IPS DF 19.7 (cell line): ENCODE data around the gene GALNT18.

Source experiments
- DNase-seq: peaks from one replicate; pipeline ENCODE4 v3.0.0-alpha.2; 2013; ENCODE audit warnings: low read depth, low spot score

GALNT18 gene

DNA sequence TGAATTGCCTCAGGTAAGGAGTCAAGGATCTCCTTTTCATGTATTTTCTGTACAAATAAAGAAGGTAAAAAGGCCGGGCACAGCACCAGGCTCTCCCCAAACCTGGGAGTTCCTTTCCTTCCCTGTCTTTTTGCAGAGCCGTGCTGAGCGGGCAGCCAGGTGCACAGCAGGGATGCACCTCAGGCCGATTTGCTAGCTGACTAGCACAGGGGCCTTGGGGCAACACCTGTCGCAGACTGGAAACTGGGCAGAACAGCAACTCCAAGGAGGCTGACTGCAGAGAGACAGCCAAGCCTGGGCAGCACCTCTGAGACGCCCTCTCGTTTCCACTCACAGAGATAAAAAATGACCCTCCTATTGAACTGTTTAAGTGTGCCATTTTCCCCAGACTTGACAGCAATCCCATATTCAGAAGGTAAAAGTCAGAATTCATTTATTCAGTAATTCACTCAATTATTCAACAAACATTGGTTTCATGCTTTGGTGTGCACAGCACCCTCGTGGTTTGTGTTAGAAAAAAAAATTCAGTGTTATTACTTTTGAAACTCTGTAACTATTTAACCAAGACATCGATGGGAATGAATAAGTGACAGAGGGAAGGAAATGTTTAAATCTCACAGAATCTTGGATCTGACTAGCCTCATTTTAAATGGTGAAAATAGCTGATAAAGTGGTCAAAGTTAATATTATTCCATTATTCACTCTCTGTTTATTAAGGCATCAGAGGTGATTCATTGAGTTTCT lies 120.9 kb downstream of the GALNT18 start:
- no peak for DNase-seq

DNA sequence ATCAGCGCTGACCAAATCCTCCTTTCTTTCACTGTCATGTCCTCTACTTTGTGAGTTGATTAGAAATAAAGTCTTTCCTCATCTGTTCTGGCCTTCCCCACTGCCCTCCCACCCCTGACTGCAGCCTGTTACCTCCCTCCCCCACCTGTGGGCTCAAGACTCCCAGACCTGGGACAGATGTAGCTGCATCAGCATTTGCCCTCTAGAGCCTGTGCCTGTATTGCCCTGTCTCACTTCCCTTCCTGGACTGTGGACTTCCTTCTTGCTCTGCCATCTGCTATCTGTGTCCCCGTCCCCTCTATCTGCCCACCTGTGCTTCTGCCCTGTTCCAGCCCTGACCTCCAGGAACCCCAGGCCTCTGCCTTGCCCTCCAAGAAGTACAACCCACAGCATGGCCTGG lies 122.5 kb downstream of the GALNT18 start:
- DNase-seq: no peak

DNA sequence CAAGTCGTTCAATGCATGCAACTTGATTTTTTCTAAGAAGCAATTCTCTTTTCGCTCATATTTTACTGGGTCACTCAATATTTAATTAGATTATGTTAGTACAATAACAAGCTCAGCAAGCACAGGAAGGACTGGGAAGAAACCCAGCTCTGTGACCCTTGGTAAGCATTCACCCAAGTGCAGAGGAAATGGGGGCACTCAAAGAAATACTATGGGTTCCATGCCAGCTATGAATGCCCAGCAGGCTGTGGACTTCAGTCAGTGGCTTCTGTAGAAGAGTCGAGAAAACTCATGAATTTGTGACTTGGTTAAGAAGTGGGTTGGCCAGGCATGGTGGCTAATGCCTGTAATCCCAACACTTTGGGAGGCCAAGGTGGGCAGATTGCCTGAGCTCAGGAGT lies 123.6 kb downstream of the GALNT18 start:
- DNase-seq: no peak

DNA sequence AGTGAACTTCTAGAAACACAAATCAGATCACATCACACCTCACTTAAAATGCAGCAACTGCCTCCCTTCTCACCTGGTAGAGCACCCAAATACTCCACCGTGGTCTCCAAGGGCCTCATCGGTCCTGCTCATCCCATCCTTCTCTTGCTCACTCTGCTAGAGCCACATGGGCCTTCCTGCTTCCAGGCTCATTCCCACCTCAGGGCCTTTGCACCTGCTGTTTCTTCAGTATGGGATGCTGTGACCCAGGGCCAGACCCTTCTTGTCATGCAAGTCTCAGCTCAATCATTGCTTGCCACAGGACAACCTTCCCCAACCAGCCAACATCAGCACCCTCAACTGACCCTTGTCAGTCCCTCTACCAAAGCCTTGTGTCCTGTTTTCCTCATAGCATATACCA lies 124.9 kb downstream of the GALNT18 start:
- no peak for DNase-seq

DNA sequence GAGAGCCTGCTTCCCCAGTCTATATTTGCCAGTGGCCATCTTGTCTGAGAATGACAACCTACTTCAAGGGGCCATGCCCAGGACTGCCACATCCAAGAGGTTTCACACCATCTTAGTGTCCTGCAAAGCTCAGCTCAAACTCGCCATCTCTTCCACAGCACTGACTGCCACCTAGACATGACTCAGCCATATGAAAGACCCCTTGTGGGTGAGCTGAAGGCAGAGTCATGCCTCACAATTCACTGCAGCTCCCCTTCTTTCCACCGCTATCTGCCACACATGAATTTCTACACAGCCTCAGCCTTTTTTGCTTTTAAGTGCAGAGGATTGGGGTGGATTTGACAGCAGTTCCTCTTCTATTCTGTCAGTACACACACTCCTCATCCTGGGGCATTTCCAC lies 127.5 kb downstream of the GALNT18 start:
- no peak for DNase-seq

DNA sequence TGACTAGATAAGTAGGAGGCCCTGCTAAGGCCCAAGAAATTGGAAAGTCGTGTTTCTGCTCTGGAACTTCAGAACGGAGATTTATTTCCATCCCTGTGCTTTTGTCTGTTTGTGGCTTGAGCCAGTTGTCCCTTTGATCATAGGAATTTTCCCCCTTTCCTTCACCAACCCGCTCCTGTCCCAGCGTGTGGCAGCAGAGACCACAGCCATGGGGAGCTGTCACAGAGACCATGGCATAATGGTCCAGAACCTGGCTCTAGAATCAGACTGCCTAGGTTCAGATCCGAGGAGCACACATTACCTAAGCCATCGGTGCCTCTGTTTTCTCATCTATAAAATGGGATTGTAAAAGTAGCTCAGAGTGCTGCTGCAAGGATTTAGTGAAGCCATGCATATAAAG lies 128.1 kb downstream of the GALNT18 start:
- no peak for DNase-seq

DNA sequence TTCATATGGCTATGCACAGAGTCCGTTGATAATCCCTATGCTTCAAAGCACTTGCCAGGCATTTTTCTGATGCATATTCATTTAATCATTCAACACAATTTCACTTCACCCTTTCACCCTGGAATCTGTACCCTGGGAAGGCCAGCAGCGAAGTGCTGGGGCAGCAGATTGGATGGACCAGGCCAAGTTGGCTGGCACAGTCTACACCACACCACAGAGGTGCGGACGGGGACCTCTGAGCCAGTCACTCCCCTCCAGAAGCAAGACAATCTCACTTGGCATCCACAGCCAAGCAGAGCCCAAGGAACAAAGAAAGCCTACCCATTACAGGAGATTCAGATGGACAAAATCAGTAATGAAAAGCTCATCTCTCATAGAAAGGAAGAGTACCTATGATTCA lies 130.2 kb downstream of the GALNT18 start:
- no peak for DNase-seq

DNA sequence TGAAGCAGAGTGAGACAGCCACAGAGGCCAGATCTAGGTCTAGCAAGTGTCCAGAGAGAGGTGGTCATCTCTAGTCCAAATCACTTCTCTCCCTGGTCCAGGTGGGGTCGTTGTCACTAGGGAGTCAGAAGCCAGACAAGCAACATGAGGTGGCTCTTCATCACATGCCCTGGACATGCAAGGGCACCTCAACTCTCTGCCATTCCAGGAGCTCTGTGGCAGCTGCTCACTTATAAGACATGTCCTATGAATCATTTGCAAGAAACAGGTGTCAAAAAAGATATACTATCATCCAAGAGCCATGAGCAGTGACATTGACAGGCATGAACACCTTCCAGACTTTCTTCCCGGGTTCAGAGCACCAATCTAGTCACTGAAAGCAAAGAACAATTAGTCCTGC lies 130.8 kb downstream of the GALNT18 start:
- DNase-seq: no peak

DNA sequence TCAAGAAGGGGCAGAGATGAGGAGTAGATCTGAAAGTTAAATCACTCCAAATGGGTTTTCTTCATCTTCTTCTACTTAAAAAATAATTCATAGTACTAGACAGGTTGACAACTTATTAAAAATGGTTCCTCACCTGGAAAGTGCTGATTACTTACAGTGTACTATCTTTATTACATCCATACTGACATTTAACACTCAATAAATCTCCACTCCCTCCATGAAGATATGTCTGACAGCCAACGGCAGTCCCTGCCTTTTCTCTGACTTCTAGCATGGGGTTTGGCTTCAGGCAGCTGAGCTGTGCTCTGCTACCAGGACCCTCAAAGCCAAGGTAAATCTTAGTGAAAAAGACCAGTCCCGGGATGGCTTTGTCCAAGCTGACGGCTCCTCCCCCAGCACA lies 135.4 kb downstream of the GALNT18 start:
- DNase-seq: no peak

DNA sequence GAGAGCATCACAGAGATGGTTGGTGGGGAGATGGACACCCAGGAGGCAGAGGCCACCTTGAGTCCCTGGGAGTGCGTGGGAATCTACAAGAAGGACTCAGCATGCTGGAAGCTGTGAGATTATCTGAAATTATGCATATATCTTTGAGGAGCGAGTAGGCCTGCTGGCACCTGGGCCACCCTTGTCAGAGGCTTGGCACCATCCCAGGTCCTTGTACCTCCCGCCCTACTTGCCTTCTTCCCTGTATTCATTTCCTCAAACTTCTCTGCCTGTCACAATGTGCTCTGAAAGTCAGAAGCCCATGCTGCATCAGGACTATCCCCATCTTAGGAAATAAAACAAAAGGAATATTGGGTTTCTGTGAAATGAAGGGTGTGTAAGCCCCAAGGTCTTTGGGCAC lies 135.8 kb downstream of the GALNT18 start:
- DNase-seq: no peak

DNA sequence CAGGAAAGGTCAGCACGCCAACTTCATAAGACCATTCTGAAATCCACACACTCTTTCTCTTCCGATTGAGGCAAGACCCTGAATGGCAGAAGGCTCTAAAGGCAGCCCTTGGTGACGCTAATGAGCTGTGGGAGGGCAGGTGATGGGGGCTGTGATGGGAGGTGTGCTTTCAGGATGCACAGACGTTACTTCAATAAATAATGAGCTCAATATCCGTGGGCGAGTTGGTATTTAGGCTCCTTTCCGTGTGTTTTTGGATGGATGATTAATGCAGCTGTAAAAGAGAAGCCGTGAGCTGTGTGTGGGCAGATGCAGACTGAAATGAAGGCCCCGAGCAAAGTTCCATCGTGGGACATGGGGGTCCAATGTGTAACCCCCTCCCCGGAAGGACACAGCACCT lies 138.2 kb downstream of the GALNT18 start:
- DNase-seq: no peak

DNA sequence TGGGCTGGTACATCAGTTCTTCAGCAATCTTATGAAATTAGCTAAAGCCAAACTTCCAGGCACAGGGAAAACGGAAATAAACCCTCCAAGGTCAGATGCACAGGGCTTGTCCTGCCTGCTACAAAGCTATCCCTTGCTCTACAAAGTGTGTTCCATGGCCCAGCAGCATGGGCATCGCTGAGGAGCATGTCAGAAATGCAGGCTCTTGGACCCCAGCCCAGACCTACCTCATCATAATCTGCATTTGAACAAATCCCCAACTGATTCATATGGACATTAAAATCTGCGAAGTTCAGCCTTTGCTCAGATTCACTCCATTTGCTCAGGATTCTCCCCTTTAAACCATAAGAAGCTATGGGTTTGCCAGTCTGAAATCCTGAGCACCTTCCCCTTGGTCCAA lies 139.1 kb downstream of the GALNT18 start:
- DNase-seq: no peak

DNA sequence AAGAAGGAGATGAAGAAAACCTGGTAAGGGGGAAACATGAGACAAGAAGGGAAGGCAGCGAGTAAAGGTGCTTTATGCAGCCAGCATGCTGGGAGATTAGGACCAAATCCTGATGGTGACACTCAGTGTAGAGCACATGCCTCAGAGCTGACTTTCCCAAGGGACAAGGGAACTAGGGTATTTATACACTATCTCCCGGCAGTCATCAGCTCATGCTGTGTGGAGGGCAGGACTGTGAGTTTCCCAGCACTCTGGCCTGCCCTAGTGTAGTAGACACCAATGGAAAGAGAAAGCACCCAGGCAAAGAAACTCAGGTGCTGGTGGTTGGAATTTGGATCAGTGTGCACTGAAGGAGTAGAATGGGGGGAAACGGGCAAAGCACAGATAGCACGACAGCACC lies 140.4 kb downstream of the GALNT18 start:
- no peak for DNase-seq

DNA sequence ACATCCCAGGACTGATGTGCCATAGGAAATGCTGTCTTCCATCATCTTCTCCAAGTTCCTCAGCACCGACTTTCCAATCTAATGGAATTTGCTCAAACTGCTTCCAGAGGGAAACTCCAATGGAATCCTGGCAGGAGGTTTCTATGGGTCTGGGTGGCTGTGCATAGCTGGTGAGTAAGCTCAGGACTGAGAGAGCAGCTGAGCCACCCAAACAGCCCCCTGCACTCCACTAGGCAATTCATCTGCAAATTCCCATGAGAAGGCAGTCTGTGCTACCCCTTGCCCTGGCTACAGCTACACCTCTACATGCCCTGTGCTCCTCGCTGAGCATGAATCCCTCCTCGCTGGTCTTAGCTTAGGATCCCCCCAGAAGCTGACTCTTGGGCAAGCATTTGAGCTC lies 140.8 kb downstream of the GALNT18 start:
- no peak for DNase-seq

DNA sequence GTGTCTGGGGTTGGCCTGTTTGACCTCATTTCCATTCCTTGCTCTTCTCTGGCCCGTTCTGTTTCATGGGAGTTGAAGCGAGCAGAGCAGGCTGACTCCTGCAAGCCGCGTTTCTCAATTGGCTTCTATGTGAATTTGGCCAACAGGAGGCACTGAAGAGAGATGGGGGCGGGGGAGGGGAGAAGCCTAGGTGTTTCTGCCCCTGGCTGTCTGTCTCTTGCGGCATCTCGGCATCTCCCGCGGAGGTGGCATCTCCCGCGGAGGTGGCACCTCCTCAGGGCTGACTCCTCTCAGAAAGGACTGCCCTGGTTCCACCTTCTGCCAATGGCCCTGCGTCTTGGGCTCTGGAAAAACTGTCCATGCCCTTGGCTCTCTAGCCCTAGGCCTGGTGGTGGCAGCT lies 143.1 kb downstream of the GALNT18 start:
- peak; percentile 15 for DNase-seq

DNA sequence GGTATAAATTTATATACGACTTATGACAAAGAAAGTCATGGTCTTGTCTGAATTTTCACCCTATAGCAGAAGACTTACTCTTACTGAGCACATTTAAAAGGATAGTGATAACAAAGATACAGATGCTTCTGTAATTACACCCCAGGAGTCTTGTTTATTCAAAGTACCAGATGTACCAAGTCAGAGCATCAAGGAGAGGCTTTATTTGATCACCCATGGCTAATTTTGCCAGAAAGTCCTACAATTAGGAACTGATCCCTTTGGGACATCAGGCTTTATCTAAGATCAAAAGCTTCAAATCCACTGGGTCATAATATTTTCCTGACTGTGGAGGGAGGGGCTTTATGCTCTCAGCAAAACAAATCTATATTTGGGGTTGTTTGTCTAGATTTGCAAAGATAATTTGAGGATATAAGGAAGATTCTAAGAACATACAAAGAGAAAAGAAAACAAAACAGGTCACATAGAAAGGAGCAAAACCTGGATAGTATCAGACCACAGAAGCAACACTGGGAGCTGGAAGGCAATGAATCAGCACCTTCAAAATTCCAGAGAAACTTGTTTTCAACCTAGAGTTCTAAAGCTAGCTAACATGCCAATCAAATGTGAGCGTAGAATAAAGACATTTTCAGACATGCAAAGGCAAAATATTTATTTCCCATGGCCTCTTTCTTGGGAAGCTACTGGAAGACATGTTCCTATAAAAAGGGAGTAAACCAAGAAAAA lies 143.9 kb downstream of the GALNT18 start:
- DNase-seq: no peak

DNA sequence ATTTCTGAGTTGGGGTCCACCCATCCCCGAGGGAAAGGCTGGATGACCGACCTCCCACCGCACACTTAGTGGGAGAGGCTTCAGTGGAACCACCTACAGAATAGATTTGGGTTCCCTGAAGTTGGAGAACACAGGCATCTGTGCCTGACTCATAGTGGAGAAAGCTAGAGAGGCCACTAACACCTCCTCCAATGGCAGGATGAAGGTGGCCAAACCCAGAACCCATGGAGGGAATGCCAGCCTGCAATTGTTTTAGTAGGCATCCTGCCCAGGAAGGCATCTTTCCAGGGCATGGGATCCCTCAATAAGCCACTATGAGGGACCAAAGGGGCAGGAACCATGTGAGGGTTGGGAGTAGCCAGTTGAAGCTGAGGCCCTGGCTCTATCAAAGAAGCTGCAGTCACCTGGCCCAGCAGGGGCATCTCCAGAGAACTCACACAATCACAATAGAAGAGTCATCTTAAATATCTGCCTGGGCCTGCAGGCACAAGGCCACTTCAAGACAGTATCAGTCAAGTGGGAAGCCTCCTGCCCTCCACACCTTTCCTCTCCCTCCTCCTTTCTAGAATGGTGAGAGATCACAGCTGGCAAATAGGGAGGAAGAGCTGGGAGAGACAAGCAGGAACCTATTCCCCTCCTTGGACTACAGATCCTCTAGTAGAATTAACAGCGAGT lies 144.7 kb downstream of the GALNT18 start:
- DNase-seq: no peak

DNA sequence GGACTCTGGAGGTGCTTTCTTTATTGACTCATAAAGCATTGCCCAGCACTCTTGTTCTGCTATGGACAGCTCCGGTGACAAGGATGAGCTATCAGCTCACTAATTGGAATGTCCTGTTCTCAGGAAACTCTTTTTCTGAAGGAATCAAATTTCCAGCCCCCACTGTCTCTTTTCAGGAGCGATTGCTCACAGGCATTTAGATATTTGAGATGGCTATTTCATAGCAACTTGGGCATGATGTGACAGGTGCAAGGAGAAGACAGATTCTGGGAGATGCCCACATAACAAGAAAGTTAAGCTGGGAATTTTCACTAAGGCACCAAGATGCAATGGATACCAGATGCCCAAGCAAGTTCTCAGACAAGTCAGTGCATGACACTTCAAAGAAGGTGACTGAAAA lies 145.3 kb downstream of the GALNT18 start:
- no peak for DNase-seq

DNA sequence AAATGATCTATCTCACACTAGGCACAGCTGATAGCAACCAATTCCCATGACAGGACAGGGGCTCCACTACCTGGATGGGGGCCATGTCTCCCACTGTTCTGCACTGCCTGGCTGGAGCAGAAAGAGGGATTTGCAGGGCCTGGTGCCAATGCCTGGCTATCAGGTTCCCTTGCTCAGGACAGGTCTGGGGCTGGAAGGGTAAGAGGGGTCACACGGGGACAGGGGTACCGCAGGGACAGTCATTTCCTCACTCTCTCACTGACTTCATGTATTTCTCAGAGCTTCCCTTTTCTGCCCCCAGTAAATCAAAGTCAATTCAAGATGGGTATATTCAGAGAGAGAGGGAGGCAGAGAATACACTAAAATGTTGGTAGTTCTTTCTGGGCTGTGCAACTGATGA lies 149.7 kb downstream of the GALNT18 start:
- DNase-seq: no peak

DNA sequence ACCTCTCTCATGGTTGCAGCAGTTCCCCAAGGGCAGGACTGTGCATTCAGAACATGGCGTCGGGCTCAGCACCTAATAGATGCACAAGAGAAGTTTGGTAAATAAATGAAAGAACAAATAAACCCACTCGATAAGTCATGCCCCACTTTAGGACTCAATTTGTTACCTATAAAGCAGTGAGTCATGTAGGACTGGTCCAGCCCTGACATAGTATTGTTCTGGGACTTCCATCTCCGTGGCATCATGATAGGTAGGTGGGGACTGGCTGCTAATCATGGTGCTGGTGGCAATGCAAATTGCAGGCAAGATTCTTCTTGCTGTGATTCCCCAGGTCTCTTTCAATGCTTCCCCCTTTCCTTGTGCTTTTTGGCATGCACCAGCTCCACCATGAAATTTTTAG lies 150.6 kb downstream of the GALNT18 start:
- DNase-seq: no peak

DNA sequence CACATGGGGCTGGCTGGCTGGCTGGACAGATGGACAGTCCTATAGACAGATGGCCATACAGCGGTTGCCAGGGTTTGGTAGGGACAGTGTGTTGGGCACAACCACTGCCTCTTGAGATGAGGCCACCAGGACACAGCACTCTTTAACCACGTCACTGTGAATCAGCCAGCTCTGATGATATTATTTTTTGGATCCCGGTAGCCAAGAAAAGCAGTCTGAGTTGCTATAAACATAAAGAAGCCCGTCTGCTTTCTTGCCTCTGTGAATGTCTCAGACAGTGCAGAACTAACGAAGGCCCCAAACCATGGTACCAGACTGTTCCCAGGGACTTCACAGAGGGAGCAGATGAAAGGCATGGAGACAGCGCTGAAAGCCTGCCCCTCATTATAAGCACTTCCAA lies 152.9 kb downstream of the GALNT18 start:
- no peak for DNase-seq

DNA sequence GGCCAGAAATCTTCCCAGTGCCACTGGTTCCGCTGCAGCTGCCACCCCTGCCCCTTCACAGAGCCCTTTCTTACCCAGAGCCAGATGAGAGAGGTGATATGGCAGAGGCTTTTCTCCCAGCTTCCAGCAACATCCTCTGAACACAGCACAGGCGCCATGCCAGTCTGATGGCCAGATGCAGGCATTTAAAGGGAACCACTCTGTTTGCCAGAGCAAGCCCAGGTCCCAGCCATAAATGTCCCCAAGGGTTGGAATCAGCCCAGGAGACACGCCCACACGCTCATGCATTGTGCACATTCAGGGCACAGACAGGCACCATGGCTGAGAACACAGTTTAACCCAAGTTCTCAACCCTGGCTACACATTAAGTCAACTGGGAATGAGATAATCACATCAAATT lies 154.5 kb downstream of the GALNT18 start:
- no peak for DNase-seq

DNA sequence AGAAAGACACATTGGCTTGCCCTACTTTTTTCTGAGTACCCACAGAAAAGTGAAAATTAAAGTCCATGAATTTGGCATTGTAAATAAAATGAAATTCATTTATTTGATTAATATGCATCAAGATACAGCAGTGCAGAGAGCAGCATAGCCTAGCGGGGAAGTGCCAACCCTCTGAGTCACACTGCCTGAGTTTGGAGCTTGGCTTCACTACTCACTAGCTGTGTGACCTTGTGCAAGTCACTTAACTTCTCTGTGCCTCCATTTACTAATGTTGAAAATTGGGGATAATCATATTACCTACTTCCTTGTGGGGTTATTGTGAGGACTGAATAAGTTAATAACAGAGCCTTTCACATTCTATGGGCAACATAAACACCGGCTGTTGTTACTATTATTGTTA lies 157.2 kb downstream of the GALNT18 start:
- no peak for DNase-seq
